B cell (primary cell): ENCODE results near the gene PRELID1. TPM values are rescaled to one million over a fixed set of nuclear protein-coding genes. Genes with fewer than 3 reads are reported as not detected.

Experiments
- ATAC-seq: fragments of 200-7000 bp; cut with Tn5 transposase; one replicate; pipeline ENCODE4 v1.10.0; 2021; ENCODE audit warnings: low read depth, mild to moderate bottlenecking, moderate number of reproducible peaks, moderate library complexity
- CTCF ChIA-PET: fragments of 350-600 bp; sonication (Branson Sonifier 250); formaldehyde crosslinking; loops from one replicate; lab custom pipeline; 2021; ENCODE audit warnings: antibody characterized with exemption, inconsistent platforms; lab: Charles Lee
- POLR2A ChIA-PET: fragments of 350-600 bp; sonication (Branson Sonifier 250); formaldehyde crosslinking; loops from one replicate; lab custom pipeline; 2021; ENCODE audit warnings: antibody characterized with exemption; lab: Charles Lee
- DNase-seq: peaks from one replicate; pipeline ENCODE4 v3.0.0; 2013
- H2AFZ ChIP-seq: 2 replicates; pipeline ENCODE4 v1.6.1; 2012; ENCODE audit warnings: mild to moderate bottlenecking, low read depth, low read length; ENCODE audit not compliant: insufficient read depth, poor library complexity, severe bottlenecking
- H3K27ac ChIP-seq, 2 donors: 1 replicate in 1 of 2; 2 replicates in 1 of 2; pipeline ENCODE4 v1.5.1; 2012 to 2013; ENCODE audit warnings: low read length in 2 of 2, mild to moderate bottlenecking in 2 of 2, moderate library complexity in 1 of 2
- H3K27me3 ChIP-seq, 4 experiments: fragments of 200-600 bp in 1 of 4; sonication (generic) in 1 of 4; replicated peaks in 1 of 4; 1 replicate in 2 of 4; 2 replicates in 2 of 4; pipeline versions ENCODE4 v1.6.1 to v1.7.0; 2013 to 2016; ENCODE audit warnings: low read length in 3 of 4, mild to moderate bottlenecking in 2 of 4, mixed read lengths in 1 of 4, moderate library complexity in 1 of 4; ENCODE audit not compliant: insufficient read depth in 4 of 4, control insufficient read depth in 3 of 4; ENCODE audit errors: control extremely low read depth in 1 of 4
- H3K36me3 ChIP-seq, 2 experiments: replicated peaks in 1 of 2; 1 replicate in 1 of 2; 2 replicates in 1 of 2; pipeline versions ENCODE4 v1.6.1 to v1.7.1; 2013; ENCODE audit warnings: low read length in 1 of 2; ENCODE audit not compliant: insufficient read depth in 2 of 2, control insufficient read depth in 1 of 2; ENCODE audit errors: control extremely low read depth in 1 of 2, extremely low read depth in 1 of 2
- H3K4me1 ChIP-seq, 2 donors: fragments of 200-600 bp in 1 of 2; sonication (generic) in 1 of 2; 1 replicate in 1 of 2; 2 replicates in 1 of 2; pipeline versions ENCODE4 v1.5.1 to v1.6.1; 2013 to 2017; ENCODE audit warnings: low read length in 2 of 2; ENCODE audit not compliant: control insufficient read depth in 2 of 2, insufficient read depth in 2 of 2
- H3K4me2 ChIP-seq: replicated peaks from 2 replicates; pipeline ENCODE3; 2012; ENCODE audit warnings: mild to moderate bottlenecking, low read depth, low read length; ENCODE audit not compliant: poor library complexity, severe bottlenecking
- H3K4me3 ChIP-seq, 5 experiments: fragments of 200-600 bp in 1 of 5; sonication (generic) in 1 of 5; 1 replicate in 3 of 5; 2 replicates in 2 of 5; pipeline versions ENCODE4 v1.5.1 to v1.7.0; 2011 to 2016; ENCODE audit warnings: low read length in 4 of 5, mild to moderate bottlenecking in 4 of 5, low read depth in 2 of 5, control low read depth in 1 of 5, moderate library complexity in 1 of 5; ENCODE audit not compliant: insufficient read depth in 1 of 5; ENCODE audit errors: control extremely low read depth in 1 of 5, extremely low read depth in 1 of 5
- H3K79me2 ChIP-seq: fragments of 200-600 bp; sonication (generic); one replicate; pipeline ENCODE4 v1.6.0; 2016; ENCODE audit warnings: low read length; ENCODE audit not compliant: control insufficient read depth, insufficient read depth
- H3K9ac ChIP-seq: fragments of 200-600 bp; sonication (generic); 2 replicates; pipeline ENCODE4 v1.6.1; 2017; ENCODE audit warnings: mild to moderate bottlenecking, low read length, moderate library complexity
- H3K9me3 ChIP-seq, 3 donors: one replicate each; pipeline versions ENCODE4 v1.6.1 to v1.7.1; 2013; ENCODE audit warnings: low read length in 2 of 3; ENCODE audit not compliant: control insufficient read depth in 2 of 3, insufficient read depth in 1 of 3; ENCODE audit errors: control extremely low read depth in 1 of 3
- H4K20me1 ChIP-seq: 2 replicates; pipeline ENCODE4 v1.6.0; 2012; ENCODE audit warnings: mild to moderate bottlenecking, low read length; ENCODE audit not compliant: insufficient read depth, control insufficient read depth, poor library complexity, severe bottlenecking
- H3K27ac Mint-ChIP-seq: one replicate; pipeline ENCODE4 v1.8.0; 2021; ENCODE audit warnings: mixed read lengths
- H3K27me3 Mint-ChIP-seq: one replicate; pipeline ENCODE4 v1.8.0; 2021; ENCODE audit warnings: mixed read lengths
- H3K4me1 Mint-ChIP-seq: one replicate; pipeline ENCODE4 v1.8.0; 2021; ENCODE audit warnings: mixed read lengths
- H3K4me3 Mint-ChIP-seq: one replicate; pipeline ENCODE4 v1.8.0; 2021; ENCODE audit warnings: mixed read lengths
- H3K9me3 Mint-ChIP-seq: one replicate; pipeline ENCODE4 v1.8.0; 2022; ENCODE audit warnings: mixed read lengths; ENCODE audit not compliant: insufficient read depth
- EZH2 ChIP-seq: IDR thresholded peaks from 2 replicates; pipeline ENCODE4 v1.6.1; 2012; ENCODE audit warnings: borderline replicate concordance, low read depth, mild to moderate bottlenecking, moderate library complexity, low read length; ENCODE audit not compliant: insufficient read depth, poor library complexity, severe bottlenecking
- WGBS: methylation state at CpG from one replicate; pipeline ENCODE4 v1.1.5; 2013; ENCODE audit warnings: missing lambda C conversion rate; ENCODE audit not compliant: insufficient coverage; 5-methylcytosine and 5-hydroxymethylcytosine counted together
- intact Hi-C: fragments of 100-400 bp; cut with micrococcal nuclease; formaldehyde crosslinking; loops from one replicate; pipeline ENCODE4 v1.10.0; 2022
- polyA plus RNA-seq: library from polyadenylated mRNA; depleted of rRNA; stranded (reverse); fragments of >200 nt; gene quantifications from 2 replicates; pipeline ENCODE4 v1.2.3, GENCODE V29; 2012
- total RNA-seq, 2 donors: library from RNA; stranded (reverse); fragments of 120-200 nt in 1 of 2; gene quantifications; 1 replicate in 1 of 2; 2 replicates in 1 of 2; pipeline versions ENCODE4 v1.2.3 to v1.2.4, GENCODE V29; 2013 to 2022
- TF ChIP-seq, protein P1 (sequence below): fragments of 200-600 bp; IDR thresholded peaks from one replicate; pipeline ENCODE4 v1.8.0; 2022; ENCODE audit warnings: antibody characterized with exemption, mild to moderate bottlenecking

Gene PRELID1
- total and polyA plus RNA-seq, 2 donors (not counting 1 experiment from before 2014, with no cell fraction given) = 71.7 to 86.8 TPM

DNA sequence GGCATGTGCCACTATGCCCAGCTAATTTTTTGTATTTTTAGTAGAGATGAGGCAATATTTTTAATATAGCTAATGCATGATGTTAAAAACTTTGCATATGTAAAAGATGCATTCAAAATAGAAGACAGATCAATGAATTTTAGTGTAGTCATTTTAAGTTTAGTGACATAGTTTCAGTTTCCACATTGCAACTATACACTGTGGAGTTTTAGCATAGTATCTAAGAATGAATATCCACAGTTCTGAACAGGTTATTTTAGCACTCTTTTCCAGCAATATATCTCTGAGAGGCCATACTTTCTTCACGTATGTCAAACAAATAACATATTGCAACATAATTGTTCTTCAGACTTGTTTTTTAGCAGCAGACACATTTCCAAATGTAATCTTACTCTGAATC lies 39.4 kb upstream of the PRELID1 start:
- ATAC-seq (no peak), DNase-seq (no peak)
- Histone ChIP-seq H3K27me3 (no peaks in the 10 kb centered on the region), H3K4me3 (no peak overlapping the region), H4K20me1 (peaks cover 7% of the 10 kb centered on the region), H3K4me1 (no peaks in the 10 kb centered on the region), H3K4me2 (no peak overlapping the region), H3K36me3 (peaks cover 20 to 89% of the 10 kb centered on the region in 2 experiments), H2AFZ (no peak overlapping the region), H3K79me2 (no peaks in the 10 kb centered on the region), H3K9me3 (no peaks in the 10 kb centered on the region), H3K27ac (no peak overlapping the region), H3K9ac (no peak overlapping the region)
- Mint-ChIP-seq H3K27ac (no peak overlapping the region), H3K4me3 (no peak overlapping the region), H3K4me1 (no peaks in the 10 kb centered on the region), H3K9me3 (no peaks in the 10 kb centered on the region), H3K27me3 (no peaks in the 10 kb centered on the region)
- ChIA-PET POLR2A (no interaction called here), CTCF (no interaction called here)
- WGBS = 100% methylated on average over 1 of the region's 1 CpG
- TF ChIP-seq EZH2 = no peak
- TF ChIP-seq, protein P1, sequence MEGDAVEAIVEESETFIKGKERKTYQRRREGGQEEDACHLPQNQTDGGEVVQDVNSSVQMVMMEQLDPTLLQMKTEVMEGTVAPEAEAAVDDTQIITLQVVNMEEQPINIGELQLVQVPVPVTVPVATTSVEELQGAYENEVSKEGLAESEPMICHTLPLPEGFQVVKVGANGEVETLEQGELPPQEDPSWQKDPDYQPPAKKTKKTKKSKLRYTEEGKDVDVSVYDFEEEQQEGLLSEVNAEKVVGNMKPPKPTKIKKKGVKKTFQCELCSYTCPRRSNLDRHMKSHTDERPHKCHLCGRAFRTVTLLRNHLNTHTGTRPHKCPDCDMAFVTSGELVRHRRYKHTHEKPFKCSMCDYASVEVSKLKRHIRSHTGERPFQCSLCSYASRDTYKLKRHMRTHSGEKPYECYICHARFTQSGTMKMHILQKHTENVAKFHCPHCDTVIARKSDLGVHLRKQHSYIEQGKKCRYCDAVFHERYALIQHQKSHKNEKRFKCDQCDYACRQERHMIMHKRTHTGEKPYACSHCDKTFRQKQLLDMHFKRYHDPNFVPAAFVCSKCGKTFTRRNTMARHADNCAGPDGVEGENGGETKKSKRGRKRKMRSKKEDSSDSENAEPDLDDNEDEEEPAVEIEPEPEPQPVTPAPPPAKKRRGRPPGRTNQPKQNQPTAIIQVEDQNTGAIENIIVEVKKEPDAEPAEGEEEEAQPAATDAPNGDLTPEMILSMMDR = no peak
- intact Hi-C loops = no loop called here

DNA sequence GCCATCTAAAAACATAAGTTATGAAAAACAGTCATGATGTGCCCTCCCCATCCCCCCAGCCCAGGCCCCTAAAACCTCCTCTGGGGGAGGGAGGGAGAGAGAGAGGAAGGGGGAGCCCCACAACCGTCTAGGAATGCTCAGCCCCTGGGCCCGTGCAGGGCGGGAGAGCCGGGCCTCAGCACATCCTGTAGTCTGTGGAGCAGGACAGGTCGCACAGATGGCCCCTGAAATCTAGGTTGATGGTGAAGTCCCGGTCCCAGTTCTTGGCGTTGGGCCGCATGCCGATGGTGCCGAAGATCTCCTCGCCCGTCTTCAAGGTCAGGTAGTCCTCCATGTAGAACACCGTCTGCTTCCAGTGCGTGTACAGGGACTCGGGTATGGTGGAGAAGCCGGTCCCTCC lies 38.2 kb upstream of the PRELID1 start:
- no peaks in the 10 kb centered on the region for H3K9me3 ChIP-seq
- no peak overlapping the region for H3K4me3 Mint-ChIP-seq
- DNase-seq = no peak
- peaks cover 4% of the 10 kb centered on the region for H3K79me2 ChIP-seq
- no peak for ATAC-seq
- H3K4me3 ChIP-seq = no peak overlapping the region
- no peaks in the 10 kb centered on the region for H3K9me3 Mint-ChIP-seq
- H2AFZ ChIP-seq = no peak overlapping the region
- intact Hi-C loops = no loop called here
- no peaks in the 10 kb centered on the region for H3K4me1 ChIP-seq
- 96% methylated on average over 12 of the region's 16 CpGs for WGBS
- no peaks in the 10 kb centered on the region for H3K4me1 Mint-ChIP-seq
- peaks cover 14 to 89% of the 10 kb centered on the region in 2 experiments for H3K36me3 ChIP-seq
- TF ChIP-seq EZH2 = no peak
- TF ChIP-seq, protein P1 = no peak
- no peak overlapping the region for H3K4me2 ChIP-seq
- peaks cover 17% of the 10 kb centered on the region for H4K20me1 ChIP-seq
- H3K27me3 ChIP-seq = no peaks in the 10 kb centered on the region
- CTCF ChIA-PET = no interaction called here
- H3K27ac ChIP-seq = no peak overlapping the region
- H3K27ac Mint-ChIP-seq = no peak overlapping the region
- POLR2A ChIA-PET = no interaction called here
- H3K27me3 Mint-ChIP-seq = no peaks in the 10 kb centered on the region
- H3K9ac ChIP-seq = no peak overlapping the region
